ENCODE results near the gene KCTD13.
"Not testable (repeated sequence)": the region's sequence is repeated elsewhere in the genome, so short reads cannot be mapped to it uniquely, and the experiment has no call there.

Gene KCTD13

DNA sequence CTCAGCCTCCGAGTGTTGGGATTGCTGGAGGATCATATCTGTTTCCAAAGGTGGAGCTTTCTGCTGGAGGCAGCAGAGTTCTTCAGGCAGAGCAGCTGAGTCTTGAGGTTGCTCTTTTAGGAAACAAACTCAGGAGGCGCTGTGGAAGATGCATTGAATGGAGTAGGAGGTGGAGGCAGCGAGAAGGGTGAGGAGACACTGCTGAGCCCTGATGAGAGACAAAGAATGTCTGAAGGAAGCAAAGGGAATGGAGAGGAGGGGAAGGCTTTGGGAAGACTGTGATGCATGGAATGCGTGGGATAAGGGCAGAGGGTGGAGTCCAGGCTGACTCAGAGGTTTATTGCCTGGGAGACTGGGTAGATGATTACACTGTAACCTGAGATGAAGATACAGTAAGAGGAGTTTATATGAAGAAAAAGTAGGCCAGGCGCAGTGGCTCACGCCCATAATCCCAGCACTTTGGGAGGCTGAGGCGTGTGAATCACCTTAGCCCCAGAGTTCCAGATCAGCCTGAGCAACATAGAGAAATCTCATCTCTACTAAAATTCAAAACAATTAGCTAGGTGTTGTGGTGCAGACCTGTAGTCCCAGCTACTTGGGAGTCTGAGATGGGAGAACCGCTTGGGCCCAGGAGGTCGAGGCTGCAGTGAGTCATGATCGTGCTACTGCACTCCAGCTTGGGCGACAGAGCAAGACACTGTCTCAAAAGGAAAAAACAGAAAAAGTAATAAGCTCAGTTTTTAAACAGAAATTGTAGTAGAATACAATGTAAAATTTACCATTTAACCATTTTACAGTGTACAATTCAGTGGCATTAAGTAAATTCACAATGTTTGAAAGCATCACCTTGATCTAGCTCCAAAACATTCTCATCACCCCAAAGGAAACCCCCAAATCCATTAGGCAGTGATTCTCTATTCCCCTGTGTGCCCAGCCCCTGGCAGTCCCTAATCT lies 18.1 kb upstream of the KCTD13 start:
- DNase-seq: no peak

GRCh38 chr16:29940656-29941055 lies 14.6 kb upstream of the KCTD13 start:
- DNase-seq: no peak

DNA sequence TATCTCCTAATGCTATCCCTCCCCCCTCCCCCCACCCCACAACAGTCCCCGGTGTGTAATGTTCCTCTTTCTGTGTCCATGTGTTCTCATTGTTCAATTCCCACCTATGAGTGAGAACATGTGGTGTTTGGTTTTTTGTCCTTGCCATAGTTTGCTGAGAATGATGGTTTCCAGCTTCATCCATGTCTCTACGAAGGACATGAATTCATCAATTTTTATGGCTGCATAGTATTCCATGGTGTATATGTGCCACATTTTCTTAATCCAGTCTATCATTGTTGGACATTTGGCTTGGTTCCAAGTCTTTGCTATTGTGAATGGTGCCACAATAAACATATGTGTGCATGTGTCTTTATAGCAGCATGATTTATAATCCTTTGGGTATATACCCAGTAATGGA lies 5.7 kb upstream of the KCTD13 start:
- not testable (repeated sequence) for DNase-seq

GRCh38 chr16:29927070-29927905 lies 1.3 kb upstream of the KCTD13 start:
- DNase-seq: peak in 1 of 2 experiments; percentile 34

GRCh38 chr16:29926711-29927052 lies 656 bp upstream of the KCTD13 start:
- peak in 1 of 2 experiments; percentile 28 for DNase-seq

GRCh38 chr16:29925105-29925756 lies 795 bp downstream of the KCTD13 start:
- no peak for DNase-seq

DNA sequence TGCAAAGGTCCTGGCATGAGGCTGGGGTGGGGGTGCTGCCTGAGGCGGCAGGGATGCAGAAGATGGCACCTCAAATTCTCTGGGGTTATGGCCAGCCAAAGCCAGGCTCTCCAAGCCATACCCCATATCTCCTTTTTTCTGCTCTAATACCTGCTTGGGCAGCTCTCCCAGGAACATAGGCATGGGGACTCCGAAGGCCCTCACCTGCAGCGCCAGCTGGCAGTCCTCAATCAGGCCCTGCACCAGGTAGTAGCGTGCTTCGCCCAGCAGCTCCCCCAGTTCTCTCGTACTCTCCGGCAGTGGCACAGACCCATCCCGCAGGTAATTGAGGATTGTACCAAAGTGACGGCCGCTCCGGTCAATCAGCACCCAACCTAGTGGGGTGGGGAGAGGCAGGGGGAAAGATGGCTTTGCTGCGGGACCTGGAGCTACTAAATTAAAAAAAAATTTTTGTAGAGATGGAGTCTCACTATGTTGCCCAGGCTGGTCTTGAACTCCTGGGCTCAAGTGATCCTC lies 3.0 kb downstream of the KCTD13 start:
- DNase-seq: no peak

DNA sequence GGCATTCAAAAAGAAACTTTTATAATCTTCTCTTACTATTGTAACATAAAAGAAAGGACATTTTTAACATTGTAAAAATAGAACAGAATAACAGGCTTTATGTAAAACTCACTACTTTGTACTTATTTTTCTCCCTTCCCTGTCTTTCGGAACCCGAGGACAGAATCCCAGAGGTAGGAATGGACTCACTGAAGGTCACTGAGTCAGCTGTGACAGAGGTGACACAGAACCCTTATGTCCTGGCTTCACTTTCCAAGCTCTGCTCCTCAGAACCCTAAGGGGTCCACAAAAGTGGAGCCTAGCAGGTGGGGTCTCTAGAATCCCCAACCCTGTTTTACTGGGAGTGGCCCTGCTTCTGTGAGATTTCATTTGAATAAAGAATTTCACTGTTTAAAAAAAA lies 3.7 kb downstream of the KCTD13 start:
- no peak for DNase-seq

GRCh38 chr16:29921034-29921385 lies 5.0 kb downstream of the KCTD13 start:
- DNase-seq: no peak

GRCh38 chr16:29920288-29921033 lies 5.6 kb downstream of the KCTD13 start:
- no peak for DNase-seq

DNA sequence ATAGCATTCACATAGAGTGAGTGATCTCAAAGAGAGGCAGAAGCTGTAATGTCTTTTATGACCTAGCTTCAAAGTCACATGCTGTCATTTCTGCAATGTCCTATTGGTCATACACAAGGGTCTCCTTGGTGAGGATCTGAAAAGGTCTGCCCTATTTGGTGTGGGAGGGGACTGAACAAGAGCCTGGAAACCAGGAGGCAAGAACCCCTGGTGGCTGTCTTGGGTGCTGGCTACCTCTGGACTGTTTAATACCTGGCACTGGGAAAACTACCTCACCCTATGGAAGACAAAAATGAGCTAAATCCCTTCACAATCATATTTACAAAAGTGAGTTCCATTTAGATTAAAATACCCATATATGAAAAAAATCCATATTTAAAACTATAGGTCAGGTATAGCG lies 9.0 kb downstream of the KCTD13 start:
- DNase-seq: no peak

GRCh38 chr16:29915590-29916247 lies 10.3 kb downstream of the KCTD13 start:
- no peak for DNase-seq

DNA sequence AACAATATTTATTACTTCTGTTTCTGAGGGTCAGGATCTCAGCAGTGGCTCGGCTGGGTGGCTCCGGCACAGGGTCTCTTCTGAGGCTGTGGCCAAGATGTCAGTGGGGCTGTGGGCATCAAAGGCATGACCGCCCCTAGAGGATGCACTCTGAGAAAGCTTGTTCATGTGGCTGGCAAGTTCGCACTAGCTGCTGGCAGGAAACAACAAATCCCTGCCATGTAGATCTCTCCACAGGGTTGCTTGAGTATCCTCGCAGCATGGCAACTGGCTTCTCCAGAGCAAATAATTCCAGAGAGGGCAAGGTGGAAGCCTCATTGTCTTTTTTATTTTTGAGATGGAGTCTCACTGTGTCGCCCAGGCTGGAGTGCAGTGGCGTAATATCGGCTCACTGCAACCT lies 12.5 kb downstream of the KCTD13 start:
- DNase-seq: no peak

GRCh38 chr16:29912087-29912486 lies 13.9 kb downstream of the KCTD13 start:
- no peak for DNase-seq

DNA sequence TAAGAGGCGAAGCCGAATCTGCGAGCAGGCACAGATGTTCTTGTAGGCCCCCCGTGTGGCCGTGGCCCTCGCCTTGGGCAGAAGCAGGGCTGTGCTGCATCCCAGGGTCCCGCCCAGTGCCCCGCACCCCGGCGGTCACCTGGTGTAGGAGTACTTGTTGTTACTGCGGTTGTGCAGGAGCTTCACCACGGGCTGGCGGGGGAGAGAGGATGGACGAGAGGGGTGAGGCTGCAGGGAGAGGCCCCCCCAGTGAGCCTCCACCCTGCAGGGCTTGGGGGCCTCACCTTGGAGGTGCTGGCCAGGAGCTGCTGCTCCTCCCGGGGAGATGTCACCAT lies 14.4 kb downstream of the KCTD13 start:
- DNase-seq: no peak

- no peak for DNase-seq
Measured at GRCh38 chr16:29910819-29911675, 15.0 kb downstream of the KCTD13 start.

DNA sequence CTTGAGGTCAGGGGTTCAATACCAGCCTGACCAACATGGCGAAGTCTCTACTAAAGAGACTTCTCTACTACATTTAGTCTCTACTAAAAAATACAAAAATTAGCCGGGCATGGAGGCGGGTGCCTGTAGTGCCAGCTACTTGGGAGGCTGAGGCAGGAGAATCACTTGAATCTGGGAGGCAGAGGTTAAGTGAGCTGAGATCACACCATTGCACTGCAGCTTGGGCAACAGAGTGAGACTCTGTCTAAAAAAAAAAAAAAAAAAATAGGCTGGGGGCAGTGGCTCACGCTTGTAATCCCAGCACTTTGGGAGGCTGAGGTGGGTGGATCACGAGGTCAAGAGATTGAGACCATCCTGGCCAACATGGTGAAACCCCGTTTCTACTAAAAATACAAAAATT lies 16.2 kb downstream of the KCTD13 start:
- not testable (repeated sequence) for DNase-seq

DNA sequence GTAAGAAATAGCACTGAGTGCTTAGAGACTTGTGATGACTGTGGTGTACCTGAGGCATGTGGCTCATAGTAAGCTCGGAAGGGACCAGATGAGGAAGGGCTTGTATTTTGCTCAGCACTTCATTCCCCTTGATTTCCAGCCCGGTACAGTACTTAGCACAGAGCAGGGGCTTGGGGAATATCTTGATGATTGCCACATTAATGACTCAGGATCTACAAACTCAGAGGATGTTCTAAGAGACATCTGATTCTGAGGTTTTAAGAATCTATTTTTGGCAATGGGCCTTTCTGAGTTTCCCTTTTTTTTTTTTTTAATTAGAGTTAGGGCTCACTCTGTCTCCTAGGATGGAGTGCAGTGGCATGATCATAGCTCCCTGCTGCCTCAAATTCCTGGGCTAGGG lies 16.6 kb downstream of the KCTD13 start:
- DNase-seq: no peak

GRCh38 chr16:29908719-29909220 lies 17.3 kb downstream of the KCTD13 start:
- DNase-seq: no peak

GRCh38 chr16:29907973-29908372 lies 18.1 kb downstream of the KCTD13 start:
- DNase-seq: no peak
